Chondrocyte (in vitro differentiated cells): ENCODE measurements around the gene SLC16A9. TPM values are rescaled to one million over a fixed set of nuclear protein-coding genes. Genes with fewer than 3 reads are reported as not detected.
"Not testable (repeated sequence)": the region's sequence is repeated elsewhere in the genome, so short reads cannot be mapped to it uniquely, and the experiment has no call there.

Source experiments
- DNase-seq: peaks from one replicate; pipeline ENCODE4 v3.0.0; 2021; ENCODE audit warnings: mixed read lengths, low spot score
- H3K27ac Mint-ChIP-seq: one replicate; pipeline ENCODE4 v1.8.0; 2021; ENCODE audit warnings: mild to moderate bottlenecking, moderate library complexity, mixed read lengths; ENCODE audit not compliant: unreplicated experiment
- H3K27me3 Mint-ChIP-seq: 2 replicates; pipeline ENCODE4 v1.8.0; 2021; ENCODE audit warnings: low read depth, mixed read lengths
- H3K36me3 Mint-ChIP-seq: 2 replicates; pipeline ENCODE4 v1.8.0; 2021; ENCODE audit warnings: low read depth, mixed read lengths
- H3K4me1 Mint-ChIP-seq: 2 replicates; pipeline ENCODE4 v1.8.0; 2021; ENCODE audit warnings: low read depth, mild to moderate bottlenecking, mixed read lengths
- H3K4me3 Mint-ChIP-seq: one replicate; pipeline ENCODE4 v1.8.0; 2021; ENCODE audit warnings: mild to moderate bottlenecking, moderate library complexity, mixed read lengths; ENCODE audit not compliant: unreplicated experiment
- H3K9me3 Mint-ChIP-seq: 2 replicates; pipeline ENCODE4 v1.8.0; 2021; ENCODE audit warnings: low read depth, mixed read lengths
- total RNA-seq: library from RNA; stranded (reverse); gene quantifications from 3 replicates; pipeline ENCODE4 v1.2.1, GENCODE V29; 2021
- TF ChIP-seq, protein P1 (sequence below): fragments of 200-600 bp; sonication (generic); IDR thresholded peaks from 2 replicates; pipeline ENCODE4 v1.5.0; 2021; ENCODE audit warnings: antibody characterized with exemption, mild to moderate bottlenecking, moderate library complexity

SLC16A9 gene
- total RNA-seq, 1 donor from 2014 or later: 1.2 TPM

DNA sequence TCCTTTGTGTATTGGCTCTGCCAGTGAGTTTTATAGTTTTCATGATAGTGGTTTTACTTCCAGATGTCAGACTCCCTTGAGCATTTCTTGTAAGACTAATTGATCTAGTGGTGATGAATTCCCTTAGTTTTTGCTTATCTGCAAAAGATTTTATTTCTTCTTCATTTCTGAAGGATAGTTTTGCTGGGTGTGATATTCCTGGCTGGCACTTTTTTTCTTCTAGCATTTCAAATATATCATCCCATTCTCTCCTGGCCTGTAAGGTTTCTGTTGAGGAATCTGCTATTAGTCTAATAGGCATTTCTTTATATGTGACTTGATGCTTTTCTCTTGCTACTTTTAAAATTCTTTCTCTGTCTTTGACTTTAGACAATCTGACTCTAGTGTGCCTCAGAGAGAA is 64.8 kb downstream of the SLC16A9 start:
- Mint-ChIP-seq H3K4me1 (peaks cover 6% of the 10 kb centered on the region), H3K27ac (no peak overlapping the region), H3K9me3 (peaks cover 31% of the 10 kb centered on the region), H3K27me3 (no peaks in the 10 kb centered on the region), H3K36me3 (peaks cover 10% of the 10 kb centered on the region), H3K4me3 (no peak overlapping the region)
- TF ChIP-seq, protein P1, sequence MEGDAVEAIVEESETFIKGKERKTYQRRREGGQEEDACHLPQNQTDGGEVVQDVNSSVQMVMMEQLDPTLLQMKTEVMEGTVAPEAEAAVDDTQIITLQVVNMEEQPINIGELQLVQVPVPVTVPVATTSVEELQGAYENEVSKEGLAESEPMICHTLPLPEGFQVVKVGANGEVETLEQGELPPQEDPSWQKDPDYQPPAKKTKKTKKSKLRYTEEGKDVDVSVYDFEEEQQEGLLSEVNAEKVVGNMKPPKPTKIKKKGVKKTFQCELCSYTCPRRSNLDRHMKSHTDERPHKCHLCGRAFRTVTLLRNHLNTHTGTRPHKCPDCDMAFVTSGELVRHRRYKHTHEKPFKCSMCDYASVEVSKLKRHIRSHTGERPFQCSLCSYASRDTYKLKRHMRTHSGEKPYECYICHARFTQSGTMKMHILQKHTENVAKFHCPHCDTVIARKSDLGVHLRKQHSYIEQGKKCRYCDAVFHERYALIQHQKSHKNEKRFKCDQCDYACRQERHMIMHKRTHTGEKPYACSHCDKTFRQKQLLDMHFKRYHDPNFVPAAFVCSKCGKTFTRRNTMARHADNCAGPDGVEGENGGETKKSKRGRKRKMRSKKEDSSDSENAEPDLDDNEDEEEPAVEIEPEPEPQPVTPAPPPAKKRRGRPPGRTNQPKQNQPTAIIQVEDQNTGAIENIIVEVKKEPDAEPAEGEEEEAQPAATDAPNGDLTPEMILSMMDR: no peak
- no peak for DNase-seq

DNA sequence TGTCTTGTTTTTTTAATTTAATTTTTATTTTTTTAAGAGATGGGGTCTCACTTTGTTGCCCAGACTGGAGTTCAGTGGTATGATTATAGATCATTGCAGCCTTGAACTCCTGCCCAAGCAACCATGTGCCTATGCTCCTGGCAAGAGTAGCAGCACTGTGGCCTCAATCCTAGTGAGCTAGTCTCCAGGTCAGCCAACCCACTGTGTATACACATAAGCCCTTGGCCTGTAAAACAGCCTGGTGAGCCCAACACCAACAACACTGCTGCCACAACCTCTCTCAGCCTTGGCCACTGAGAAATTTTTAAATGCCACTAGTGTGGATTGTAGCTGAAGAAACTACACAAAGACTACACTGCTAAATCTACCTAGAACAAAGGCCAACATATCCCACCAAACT is 68.0 kb downstream of the SLC16A9 start:
- not testable (repeated sequence) for H3K4me1 Mint-ChIP-seq, H3K27me3 Mint-ChIP-seq, H3K27ac Mint-ChIP-seq, DNase-seq, H3K4me3 Mint-ChIP-seq
- Mint-ChIP-seq H3K9me3 (peaks cover 31% of the 10 kb centered on the region), H3K36me3 (peaks cover 14% of the 10 kb centered on the region)

DNA sequence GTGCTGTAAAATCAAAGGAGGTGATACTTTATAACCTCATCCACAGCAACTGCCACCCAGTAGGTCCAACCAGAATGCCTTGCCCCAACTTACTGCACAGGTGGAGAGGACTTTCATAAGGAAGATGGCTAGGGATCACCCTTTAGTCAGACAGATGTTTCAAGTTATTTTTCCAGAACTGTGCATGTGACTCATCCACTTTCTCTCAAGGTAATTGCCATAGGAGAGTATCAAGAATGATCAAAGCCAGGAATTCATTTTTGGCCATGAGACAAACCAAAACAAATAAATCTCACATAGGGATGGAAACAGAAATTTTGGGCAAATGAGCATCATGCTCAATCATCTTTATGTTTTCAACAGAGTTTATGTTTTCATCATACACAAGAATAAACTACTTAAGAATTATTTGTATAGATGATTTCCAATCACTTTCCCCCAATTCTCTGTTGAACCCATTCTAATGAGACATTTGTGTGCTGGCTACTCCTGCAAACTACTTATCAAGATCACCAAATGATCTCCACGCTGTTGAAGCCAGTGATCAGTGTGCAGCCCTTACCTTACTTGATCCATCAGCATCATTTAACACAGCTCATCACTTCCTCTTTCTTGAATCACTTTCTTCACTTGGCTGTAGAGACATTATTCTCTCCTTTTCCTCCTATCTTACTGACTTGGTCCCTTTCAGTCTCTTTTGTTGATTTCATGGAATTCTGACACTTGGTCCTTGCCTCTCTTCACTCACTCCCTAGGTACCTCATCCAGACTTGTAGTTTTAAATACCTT is 74.0 kb downstream of the SLC16A9 start:
- Mint-ChIP-seq H3K4me1 (no peaks in the 10 kb centered on the region), H3K27ac (no peak overlapping the region), H3K4me3 (no peak overlapping the region), H3K36me3 (peaks cover 4% of the 10 kb centered on the region), H3K27me3 (peaks cover 32% of the 10 kb centered on the region), H3K9me3 (no peaks in the 10 kb centered on the region)
- TF ChIP-seq, protein P1: no peak
- DNase-seq: no peak

DNA sequence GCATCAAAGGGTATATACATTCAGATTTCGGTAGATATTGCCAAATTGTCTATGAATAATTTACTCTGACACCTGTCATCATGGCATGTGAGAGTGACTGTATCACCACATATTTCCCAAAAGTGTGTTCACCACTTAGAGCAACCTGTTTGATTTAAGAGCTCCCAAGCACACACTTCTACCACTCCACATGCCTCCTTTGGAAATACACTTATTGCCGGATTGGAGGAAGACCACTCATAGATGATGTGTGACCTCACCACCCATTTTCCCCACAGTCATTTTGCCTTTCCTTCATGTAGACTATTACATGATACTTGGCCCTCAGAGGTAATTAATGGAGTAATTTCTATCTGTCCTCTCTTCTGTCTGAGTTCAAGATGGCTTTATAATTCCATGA is 75.5 kb downstream of the SLC16A9 start:
- TF ChIP-seq, protein P1: no peak
- no peak for DNase-seq
- H3K27ac Mint-ChIP-seq: no peak overlapping the region
- peaks cover 44% of the 10 kb centered on the region for H3K27me3 Mint-ChIP-seq
- no peaks in the 10 kb centered on the region for H3K9me3 Mint-ChIP-seq
- H3K36me3 Mint-ChIP-seq: peaks cover 4% of the 10 kb centered on the region
- H3K4me3 Mint-ChIP-seq: no peak overlapping the region
- no peaks in the 10 kb centered on the region for H3K4me1 Mint-ChIP-seq

DNA sequence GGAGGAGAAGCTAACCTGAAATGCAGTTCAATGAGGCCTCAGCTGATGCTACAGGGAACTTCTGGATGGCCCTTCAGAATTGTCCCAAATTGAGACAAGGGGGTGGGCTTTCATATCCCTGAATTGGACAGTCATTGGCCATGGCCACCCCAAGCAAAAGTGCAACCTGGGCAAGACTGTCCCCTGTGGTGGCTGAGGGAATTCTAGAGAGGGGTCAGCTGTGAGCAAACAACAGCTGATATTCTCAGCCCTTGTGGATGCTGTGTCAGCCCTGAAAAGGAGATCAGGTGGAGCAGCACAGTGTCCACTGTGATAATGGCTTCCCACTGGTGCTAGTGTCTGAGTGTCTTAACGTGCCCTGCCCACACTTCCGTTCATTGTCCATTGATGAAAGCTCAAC is 76.6 kb downstream of the SLC16A9 start:
- no peak overlapping the region for H3K27ac Mint-ChIP-seq
- H3K27me3 Mint-ChIP-seq: peaks cover 45% of the 10 kb centered on the region
- no peak for DNase-seq
- H3K9me3 Mint-ChIP-seq: no peaks in the 10 kb centered on the region
- TF ChIP-seq, protein P1: no peak
- peaks cover 4% of the 10 kb centered on the region for H3K36me3 Mint-ChIP-seq
- no peaks in the 10 kb centered on the region for H3K4me1 Mint-ChIP-seq
- no peak overlapping the region for H3K4me3 Mint-ChIP-seq
